ENCODE measurements around the gene GRK4.
"Not testable (repeated sequence)": the region's sequence is repeated elsewhere in the genome, so short reads cannot be mapped to it uniquely, and the experiment has no call there.

Gene GRK4

GRCh38 chr4:2963175-2963965 is at the start of gene GRK4, which contains the start of gene NOP14:
Gene GRK4, plus strand, starts transcription at chr4:2963571. Its CDS starts 500 bp downstream, at chr4:2964071.
Gene NOP14, minus strand, starts transcription at chr4:2963406. Its CDS starts 87 bp downstream, at chr4:2963319.
- no peaks in the 10 kb centered on the region for H3K9me3 ChIP-seq (ENCODE audit: control insufficient read depth, insufficient read depth, low read length)
- H3K4me1 ChIP-seq (ENCODE audit: control insufficient read depth, insufficient read depth, low read length) = no peaks in the 10 kb centered on the region
- peaks cover 5% of the 10 kb centered on the region for H3K27me3 ChIP-seq (ENCODE audit: control insufficient read depth, insufficient read depth, low read length)
- H3K9ac ChIP-seq (ENCODE audit: low read depth, low read length) = peak within 1 kb of the TSS; percentile 84
- peak within 1 kb of the TSS; percentile 87 for H3K4me3 ChIP-seq (ENCODE audit: low read depth, low read length)
- H3K36me3 ChIP-seq (ENCODE audit: control insufficient read depth, insufficient read depth, low read length) = peaks cover 5% of the 10 kb centered on the region

GRCh38 chr4:2914256-2915126 is 48.9 kb upstream of the GRK4 start:
- Histone ChIP-seq H3K4me3 (ENCODE audit: low read depth, low read length) (no peak overlapping the region), H3K9me3 (ENCODE audit: control insufficient read depth, insufficient read depth, low read length) (no peaks in the 10 kb centered on the region), H3K36me3 (ENCODE audit: control insufficient read depth, insufficient read depth, low read length) (peaks cover 9% of the 10 kb centered on the region), H3K4me1 (ENCODE audit: control insufficient read depth, insufficient read depth, low read length) (no peaks in the 10 kb centered on the region), H3K27me3 (ENCODE audit: control insufficient read depth, insufficient read depth, low read length) (no peaks in the 10 kb centered on the region), H3K9ac (ENCODE audit: low read depth, low read length) (no peak overlapping the region)

DNA sequence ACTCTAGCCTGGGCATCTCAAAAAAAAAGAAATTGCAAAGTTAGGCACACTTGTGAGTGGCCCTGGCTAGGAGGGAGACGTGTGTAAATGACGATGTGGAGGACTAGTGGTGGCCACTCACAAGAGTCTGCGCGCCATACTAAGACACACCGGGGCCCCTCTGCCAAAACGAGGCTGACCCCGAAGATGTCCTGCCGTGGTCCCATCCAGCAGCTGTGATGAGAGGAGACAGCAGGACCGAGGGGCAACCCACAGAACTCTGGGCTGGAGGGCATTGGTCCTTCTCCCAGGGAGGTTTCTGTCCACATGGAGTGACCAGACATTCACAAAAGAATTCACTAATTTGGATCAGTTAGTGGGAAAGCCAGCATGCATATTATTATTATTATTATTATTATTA is 47.6 kb upstream of the GRK4 start:
- Histone ChIP-seq H3K9ac (ENCODE audit: low read depth, low read length) (no peak overlapping the region), H3K9me3 (ENCODE audit: control insufficient read depth, insufficient read depth, low read length) (no peaks in the 10 kb centered on the region), H3K36me3 (ENCODE audit: control insufficient read depth, insufficient read depth, low read length) (peaks cover 9% of the 10 kb centered on the region), H3K4me3 (ENCODE audit: low read depth, low read length) (no peak overlapping the region), H3K27me3 (ENCODE audit: control insufficient read depth, insufficient read depth, low read length) (no peaks in the 10 kb centered on the region), H3K4me1 (ENCODE audit: control insufficient read depth, insufficient read depth, low read length) (no peaks in the 10 kb centered on the region)

- H3K9me3 ChIP-seq (ENCODE audit: control insufficient read depth, insufficient read depth, low read length); H3K9ac ChIP-seq (ENCODE audit: low read depth, low read length); H3K27me3 ChIP-seq (ENCODE audit: control insufficient read depth, insufficient read depth, low read length); H3K36me3 ChIP-seq (ENCODE audit: control insufficient read depth, insufficient read depth, low read length); H3K4me1 ChIP-seq (ENCODE audit: control insufficient read depth, insufficient read depth, low read length); H3K4me3 ChIP-seq (ENCODE audit: low read depth, low read length): not testable (repeated sequence)
Observed at GRCh38 chr4:2916696-2917095, 46.7 kb upstream of the GRK4 start.

DNA sequence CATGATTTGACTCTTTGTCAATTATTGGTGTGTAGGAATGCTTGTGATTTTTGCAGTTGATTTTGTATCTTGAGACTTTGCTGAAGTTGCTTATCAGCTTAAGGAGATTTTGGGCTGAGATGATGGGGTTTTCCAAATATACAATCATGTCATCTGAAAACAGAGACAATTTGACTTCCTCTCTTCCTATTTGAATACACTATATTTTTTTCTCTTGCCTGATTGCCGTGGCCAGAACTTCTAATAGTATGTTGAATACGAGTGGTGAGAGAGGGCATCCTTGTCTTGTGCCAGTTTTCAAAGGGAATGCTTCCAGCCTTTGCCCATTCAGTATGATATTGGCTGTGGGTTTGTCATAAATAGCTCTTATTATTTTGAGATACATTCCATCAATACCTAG is 45.1 kb upstream of the GRK4 start:
- not testable (repeated sequence) for H3K9me3 ChIP-seq (ENCODE audit: control insufficient read depth, insufficient read depth, low read length); H3K4me1 ChIP-seq (ENCODE audit: control insufficient read depth, insufficient read depth, low read length); H3K27me3 ChIP-seq (ENCODE audit: control insufficient read depth, insufficient read depth, low read length); H3K9ac ChIP-seq (ENCODE audit: low read depth, low read length); H3K36me3 ChIP-seq (ENCODE audit: control insufficient read depth, insufficient read depth, low read length); H3K4me3 ChIP-seq (ENCODE audit: low read depth, low read length)

DNA sequence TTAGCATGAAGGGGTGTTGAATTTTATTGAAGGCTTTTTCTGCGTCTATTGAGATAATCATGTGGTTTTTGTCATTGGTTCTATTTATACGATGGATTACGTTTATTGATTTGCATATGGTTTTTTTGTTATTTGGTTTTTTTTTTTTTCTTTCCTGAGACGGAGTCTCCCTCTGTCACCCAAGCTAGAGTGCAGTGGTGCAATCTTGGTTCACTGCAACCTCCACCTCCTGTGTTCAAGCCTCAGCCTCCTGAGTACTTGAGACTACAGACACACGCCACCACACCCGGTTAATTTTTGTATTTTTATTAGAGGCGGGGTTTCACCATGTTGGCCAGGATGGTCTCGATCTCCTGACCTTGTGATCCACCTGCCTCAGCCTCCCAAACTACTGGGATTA is 44.7 kb upstream of the GRK4 start:
- not testable (repeated sequence) for H3K27me3 ChIP-seq (ENCODE audit: control insufficient read depth, insufficient read depth, low read length); H3K36me3 ChIP-seq (ENCODE audit: control insufficient read depth, insufficient read depth, low read length); H3K4me3 ChIP-seq (ENCODE audit: low read depth, low read length); H3K9ac ChIP-seq (ENCODE audit: low read depth, low read length); H3K9me3 ChIP-seq (ENCODE audit: control insufficient read depth, insufficient read depth, low read length); H3K4me1 ChIP-seq (ENCODE audit: control insufficient read depth, insufficient read depth, low read length)

DNA sequence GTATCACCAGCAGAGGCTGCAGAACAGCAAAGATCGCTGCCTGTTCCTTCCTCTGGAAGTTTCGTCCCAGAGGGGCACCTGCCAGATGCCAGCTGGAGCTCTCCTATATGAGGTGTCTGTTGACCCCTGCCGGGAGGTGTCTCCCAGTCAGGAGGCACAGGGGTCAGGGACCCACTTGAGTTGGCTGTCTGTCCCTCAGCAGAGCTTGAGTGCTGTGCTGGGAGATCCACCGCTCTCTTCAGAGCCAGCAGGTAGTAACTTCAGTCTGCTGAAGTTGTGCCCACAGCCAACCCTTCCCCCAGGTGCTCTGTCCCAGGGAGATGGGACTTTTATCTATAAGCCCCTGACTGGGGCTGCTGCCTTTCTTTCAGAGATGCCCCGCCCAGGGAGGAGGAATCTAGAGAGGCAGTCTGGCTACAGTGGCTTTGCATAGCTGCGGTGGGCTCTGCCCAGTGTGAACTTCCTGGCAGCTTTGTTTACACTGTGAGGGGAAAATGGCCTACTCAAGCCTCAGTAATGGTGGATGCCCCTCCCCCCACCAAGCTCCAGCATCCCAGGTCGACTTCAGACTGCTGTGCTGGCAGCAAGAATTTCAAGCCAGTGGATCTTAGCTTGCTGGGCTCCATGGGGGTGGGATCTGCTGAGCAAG is 40.8 kb upstream of the GRK4 start:
- H3K4me1 ChIP-seq (ENCODE audit: control insufficient read depth, insufficient read depth, low read length); H3K9me3 ChIP-seq (ENCODE audit: control insufficient read depth, insufficient read depth, low read length); H3K9ac ChIP-seq (ENCODE audit: low read depth, low read length); H3K4me3 ChIP-seq (ENCODE audit: low read depth, low read length); H3K36me3 ChIP-seq (ENCODE audit: control insufficient read depth, insufficient read depth, low read length); H3K27me3 ChIP-seq (ENCODE audit: control insufficient read depth, insufficient read depth, low read length): not testable (repeated sequence)

GRCh38 chr4:2923141-2923551 is 40.2 kb upstream of the GRK4 start:
- Histone ChIP-seq H3K9me3 (ENCODE audit: control insufficient read depth, insufficient read depth, low read length) (no peaks in the 10 kb centered on the region), H3K4me3 (ENCODE audit: low read depth, low read length) (no peak overlapping the region), H3K9ac (ENCODE audit: low read depth, low read length) (no peak overlapping the region), H3K36me3 (ENCODE audit: control insufficient read depth, insufficient read depth, low read length) (peaks cover 9% of the 10 kb centered on the region), H3K4me1 (ENCODE audit: control insufficient read depth, insufficient read depth, low read length) (peaks cover 6% of the 10 kb centered on the region), H3K27me3 (ENCODE audit: control insufficient read depth, insufficient read depth, low read length) (no peaks in the 10 kb centered on the region)

DNA sequence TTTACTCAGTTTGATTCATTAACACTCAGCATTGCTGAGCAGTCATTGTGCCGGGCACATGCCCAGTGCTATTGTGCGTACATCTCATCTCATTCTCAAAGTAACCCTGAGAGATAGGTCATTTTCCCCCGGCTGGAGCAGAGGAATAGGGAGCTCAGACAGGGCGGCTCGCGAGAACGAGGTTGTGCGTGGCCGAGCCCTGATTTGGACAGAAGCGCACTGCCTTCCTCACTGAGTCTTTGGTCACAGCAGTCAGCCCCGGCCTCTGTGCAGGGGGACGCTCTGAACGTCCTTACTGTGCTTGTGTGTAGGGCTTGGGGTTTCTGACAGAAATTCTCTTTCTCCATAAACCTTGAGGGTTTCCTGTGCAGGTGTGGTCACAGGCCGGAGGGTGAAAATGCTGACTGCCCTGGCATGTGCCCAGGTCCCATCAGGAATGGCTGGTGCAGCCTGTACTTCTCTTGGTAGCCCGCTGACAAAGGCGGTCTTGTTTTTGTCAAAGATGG is 39.6 kb upstream of the GRK4 start:
- H3K36me3 ChIP-seq (ENCODE audit: control insufficient read depth, insufficient read depth, low read length) = peaks cover 9% of the 10 kb centered on the region
- no peaks in the 10 kb centered on the region for H3K27me3 ChIP-seq (ENCODE audit: control insufficient read depth, insufficient read depth, low read length)
- H3K9ac ChIP-seq (ENCODE audit: low read depth, low read length) = no peak overlapping the region
- H3K9me3 ChIP-seq (ENCODE audit: control insufficient read depth, insufficient read depth, low read length) = no peaks in the 10 kb centered on the region
- H3K4me1 ChIP-seq (ENCODE audit: control insufficient read depth, insufficient read depth, low read length) = peaks cover 6% of the 10 kb centered on the region
- H3K4me3 ChIP-seq (ENCODE audit: low read depth, low read length) = no peak overlapping the region

GRCh38 chr4:2924286-2924685 is 39.1 kb upstream of the GRK4 start:
- peaks cover 6% of the 10 kb centered on the region for H3K4me1 ChIP-seq (ENCODE audit: control insufficient read depth, insufficient read depth, low read length)
- H3K27me3 ChIP-seq (ENCODE audit: control insufficient read depth, insufficient read depth, low read length) = no peaks in the 10 kb centered on the region
- no peak overlapping the region for H3K4me3 ChIP-seq (ENCODE audit: low read depth, low read length)
- no peaks in the 10 kb centered on the region for H3K9me3 ChIP-seq (ENCODE audit: control insufficient read depth, insufficient read depth, low read length)
- peaks cover 10% of the 10 kb centered on the region for H3K36me3 ChIP-seq (ENCODE audit: control insufficient read depth, insufficient read depth, low read length)
- H3K9ac ChIP-seq (ENCODE audit: low read depth, low read length) = no peak overlapping the region

DNA sequence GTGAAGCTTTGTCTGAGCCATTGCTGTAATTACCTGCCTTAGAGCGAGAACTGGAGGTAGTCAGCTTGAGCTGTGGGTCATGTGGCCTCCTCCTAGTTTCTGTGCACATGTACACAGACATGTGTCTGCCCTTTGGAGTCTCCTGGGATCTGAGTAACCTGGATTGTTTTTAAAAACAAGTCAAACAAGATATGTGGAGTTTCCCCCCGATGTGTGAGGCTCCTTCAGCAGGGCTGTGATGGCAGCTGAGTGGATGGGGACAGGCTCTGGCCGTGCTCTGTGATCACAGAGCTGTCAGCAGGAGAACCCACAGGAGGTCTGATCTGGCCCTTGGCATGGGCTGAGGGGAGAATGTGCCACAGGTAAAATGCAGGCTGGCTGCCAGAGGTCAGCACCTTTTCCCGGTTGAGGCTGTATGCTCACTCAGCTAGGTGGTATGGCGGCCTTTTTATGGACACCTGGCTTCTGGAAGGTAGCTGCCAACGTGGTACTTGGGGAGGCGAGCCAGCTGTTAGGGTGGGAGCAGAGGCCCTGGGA is 38.5 kb upstream of the GRK4 start:
- Histone ChIP-seq H3K4me3 (ENCODE audit: low read depth, low read length) (no peak overlapping the region), H3K36me3 (ENCODE audit: control insufficient read depth, insufficient read depth, low read length) (peaks cover 14% of the 10 kb centered on the region), H3K9me3 (ENCODE audit: control insufficient read depth, insufficient read depth, low read length) (no peaks in the 10 kb centered on the region), H3K9ac (ENCODE audit: low read depth, low read length) (no peak overlapping the region), H3K27me3 (ENCODE audit: control insufficient read depth, insufficient read depth, low read length) (no peaks in the 10 kb centered on the region), H3K4me1 (ENCODE audit: control insufficient read depth, insufficient read depth, low read length) (peaks cover 6% of the 10 kb centered on the region)
